K562 (cell line): Measurements from ENCODE around the gene SPATA20. TPM values are rescaled to one million over a fixed set of nuclear protein-coding genes. Genes with fewer than 3 reads are reported as not detected.

Source experiments
- ATAC-seq: fragments of 200-7000 bp; cut with Tn5 transposase; 3 replicates; pipeline ENCODE4 v1.9.1; 2020; ENCODE audit warnings: moderate library complexity
- BruUV-seq: library from RNA; stranded (reverse); fragments of 400-500 nt; replicated peaks from 2 replicates; lab custom pipeline; 2021; lab: Mats Ljungman, UMichigan
- CTCF ChIA-PET: fragments of 300-600 bp; formaldehyde crosslinking; extraction: SDS; loops from one replicate; lab custom pipeline; 2021; ENCODE audit warnings: low intra/inter-chr PET ratio; lab: Yijun Ruan, JAX
- POLR2A ChIA-PET: fragments of 300-600, 350-650 bp; sonication (Branson Sonifier 250); formaldehyde crosslinking; extraction: SDS; loops from one replicate; lab custom pipeline; 2021; ENCODE audit warnings: antibody characterized with exemption, inconsistent platforms; lab: Yijun Ruan, JAX
- DNase-seq, 4 experiments: peaks; one replicate each; pipeline versions ENCODE4 v3.0.0 to v3.0.0-alpha.2; 2011 to 2018; ENCODE audit warnings: low spot score in 3 of 4, mixed read lengths in 3 of 4; ENCODE audit errors: extremely low read depth in 1 of 4
- FAIRE-seq: peaks from 2 replicates; lab custom pipeline; 2011; peaks lifted over from hg19 to GRCh38; lab: Jason Lieb, UNC
- H2AFZ ChIP-seq: 2 replicates; pipeline ENCODE4 v1.6.0; 2011; ENCODE audit warnings: low read depth, low read length, control low read depth, inconsistent platforms
- H3K27ac ChIP-seq: fragments of 200-600 bp; 3 replicates; pipeline ENCODE4 v1.8.0; 2011; ENCODE audit warnings: low read depth, mild to moderate bottlenecking, control low read depth, inconsistent platforms, low read length, moderate library complexity, mixed read lengths; ENCODE audit errors: extremely low read depth
- H3K27me3 ChIP-seq, 2 experiments: fragments of 300-600 bp in 1 of 2; 2 replicates in 1 of 2; 3 replicates in 1 of 2; pipeline versions ENCODE4 v1.6.0 to v1.8.0; 2011; ENCODE audit warnings: inconsistent platforms in 2 of 2, low read length in 2 of 2, mild to moderate bottlenecking in 1 of 2, mixed read lengths in 1 of 2, moderate library complexity in 1 of 2; ENCODE audit not compliant: control insufficient read depth in 2 of 2, insufficient read depth in 2 of 2
- H3K36me3 ChIP-seq: fragments of 300-600 bp; 3 replicates; pipeline ENCODE4 v1.8.0; 2011; ENCODE audit warnings: mild to moderate bottlenecking, low read length, inconsistent platforms; ENCODE audit not compliant: control insufficient read depth, insufficient read depth
- H3K4me1 ChIP-seq, 2 experiments: fragments of 200-600 bp in 1 of 2; replicated peaks in 1 of 2; 2 replicates in 1 of 2; 3 replicates in 1 of 2; pipeline versions ENCODE4 v1.5.1 to v1.8.0; 2011; ENCODE audit warnings: inconsistent platforms in 2 of 2, low read length in 2 of 2, mild to moderate bottlenecking in 1 of 2, mixed read lengths in 1 of 2, moderate library complexity in 1 of 2; ENCODE audit not compliant: control insufficient read depth in 2 of 2, insufficient read depth in 2 of 2
- H3K4me2 ChIP-seq: 2 replicates; pipeline ENCODE4 v1.6.1; 2011; ENCODE audit warnings: low read length, control low read depth, inconsistent platforms, mixed read lengths; ENCODE audit not compliant: insufficient read depth
- H3K4me3 ChIP-seq: fragments of 200-600 bp; sonication (generic), shearing (Covaris generic); 2 replicates; pipeline ENCODE4 v1.5.1; 2016; ENCODE audit warnings: control low read depth, inconsistent platforms
- H3K79me2 ChIP-seq: fragments of 200-600 bp; 3 replicates; pipeline ENCODE4 v1.8.0; 2011; ENCODE audit warnings: low read length, inconsistent platforms; ENCODE audit not compliant: control insufficient read depth, insufficient read depth
- H3K9ac ChIP-seq, 2 experiments: 2 replicates each; pipeline versions ENCODE4 v1.6.0 to v1.6.1; 2011; ENCODE audit warnings: low read depth in 2 of 2, low read length in 2 of 2, control low read depth in 1 of 2, inconsistent platforms in 1 of 2, mild to moderate bottlenecking in 1 of 2, mixed read lengths in 1 of 2; ENCODE audit not compliant: insufficient read depth in 1 of 2
- H3K9me1 ChIP-seq: one replicate; pipeline ENCODE4 v1.6.0; 2011; ENCODE audit warnings: inconsistent platforms, mild to moderate bottlenecking, low read length, moderate library complexity; ENCODE audit not compliant: control insufficient read depth, insufficient read depth
- H3K9me3 ChIP-seq: replicated peaks from 2 replicates; pipeline ENCODE4 v1.5.1; 2011; ENCODE audit warnings: low read depth, low read length, inconsistent platforms; ENCODE audit not compliant: control insufficient read depth, insufficient read depth
- H4K20me1 ChIP-seq: replicated peaks from 2 replicates; pipeline ENCODE4 v1.6.1; 2011; ENCODE audit warnings: low read length, inconsistent platforms, mixed read lengths; ENCODE audit not compliant: control insufficient read depth, insufficient read depth
- CCAR2 ChIP-seq: fragments of 200-400 bp; formaldehyde crosslinking; IDR thresholded peaks from 2 replicates; pipeline ENCODE4 v1.6.1; 2017; ENCODE audit warnings: mild to moderate bottlenecking, low read depth, low read length
- FOXJ2 ChIP-seq: fragments of 200-800 bp; sonication (Bioruptor generic); IDR thresholded peaks from 2 replicates; pipeline ENCODE4 v1.6.1; 2016; ENCODE audit warnings: missing genetic modification characterization, missing compliant biosample characterization
- GATA2 ChIP-seq: sonication (generic); formaldehyde crosslinking; IDR thresholded peaks from 2 replicates; pipeline ENCODE4 v1.4.0; 2020; ENCODE audit warnings: mild to moderate bottlenecking, missing genetic modification reagents
- NR3C1 ChIP-seq: sonication (generic); formaldehyde crosslinking; IDR thresholded peaks from 2 replicates; pipeline ENCODE4 v1.8.1; 2022; ENCODE audit warnings: missing genetic modification reagents
- ZC3H8 ChIP-seq: fragments of 450-650 bp; IDR thresholded peaks from 2 replicates; pipeline ENCODE4 v1.6.1; 2017
- WGBS: fragments of 100-300 bp; shearing (Covaris generic); methylation state at CpG from one replicate; pipeline ENCODE4 v1.1.6; 2016; ENCODE audit warnings: low coverage, mixed read lengths; ENCODE audit not compliant: insufficient coverage; ENCODE audit errors: missing lambda C conversion rate; 5-methylcytosine and 5-hydroxymethylcytosine counted together
- in situ Hi-C: fragments of 300-500 bp; cut with MboI; formaldehyde crosslinking; loops from 4 replicates; pipeline ENCODE4 v1.15.0; 2018; ENCODE audit warnings: inconsistent platforms, mixed read lengths
- intact Hi-C: fragments of 100-400 bp; cut with micrococcal nuclease; formaldehyde crosslinking; loops from 2 replicates; pipeline ENCODE4 v1.14.2; 2022
- polyA plus RNA-seq, 8 experiments: library from polyadenylated mRNA; depleted of rRNA in 4 of 8; stranded (reverse) in 5 of 8; unstranded in 3 of 8; fragments of >200 nt; fragmentation: Nextera tagmentation in 2 of 8; fragmentation: Illumina TruSeq in 1 of 8; extraction: Ambion mirVana in 2 of 8; extraction: Trizol in 1 of 8; gene quantifications; 2 replicates each; pipeline versions ENCODE4 v1.2.1 to v1.2.3, GENCODE V29; 2011 to 2014; ENCODE audit warnings: inconsistent platforms in 1 of 8, missing spikeins in 1 of 8
- total RNA-seq, 7 experiments: library from RNA; depleted of rRNA in 6 of 7; stranded (reverse); fragments of >200 nt in 6 of 7; fragmentation: Illumina TruSeq in 2 of 7; extraction: Trizol in 2 of 7; gene quantifications; 2 replicates each; pipeline versions ENCODE4 v1.2.1 to v1.2.3, GENCODE V29; 2011 to 2021; ENCODE audit warnings: low replicate concordance in 1 of 7
- TF ChIP-seq, protein P1 (sequence below): fragments of 450-650 bp; formaldehyde crosslinking; IDR thresholded peaks from 2 replicates; pipeline ENCODE4 v1.4.0; 2020; ENCODE audit warnings: mild to moderate bottlenecking
- TF ChIP-seq, protein P2 (sequence below): sonication (generic); formaldehyde crosslinking; IDR thresholded peaks from 2 replicates; pipeline ENCODE4 v1.8.1; 2023; ENCODE audit warnings: mild to moderate bottlenecking, missing genetic modification reagents

Gene SPATA20
- total and polyA plus RNA-seq, 9 of the 15 experiments (the other 6 are each of a cell fraction or from before 2014, with no cell fraction given) = 0.08 to 4.0 (median 1.5) TPM

DNA sequence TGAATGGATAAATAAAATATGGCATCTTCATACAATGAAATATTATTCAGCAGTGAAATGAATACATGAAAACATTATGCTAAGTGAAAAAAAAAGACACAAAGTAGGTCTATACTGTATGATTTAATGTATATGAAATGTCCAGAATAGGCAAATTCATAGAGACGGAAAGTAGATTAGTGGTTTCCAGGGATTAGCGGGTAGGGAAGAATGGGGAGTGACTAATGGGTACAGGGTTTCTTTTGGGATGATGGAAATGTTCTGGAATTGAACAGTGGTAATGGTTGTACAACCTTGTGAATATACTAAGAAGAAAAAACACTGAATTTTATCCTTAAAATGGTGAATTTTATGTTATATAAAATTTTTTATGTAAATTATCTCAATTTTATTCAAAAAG lies 47.3 kb upstream of the SPATA20 start:
- intact Hi-C loops = no loop called here
- DNase-seq = no peak
- POLR2A ChIA-PET = no interaction called here
- 0 out of 2 replicates have a peak, but pooled peaks cover 3% of the 10 kb centered on the region for H4K20me1 ChIP-seq
- TF ChIP-seq CCAR2 (no peak), ZC3H8 (no peak), NR3C1 (CRISPR knock-in tag) (no peak), GATA2 (no peak), FOXJ2 (tag) (no peak)
- TF ChIP-seq, protein P1, sequence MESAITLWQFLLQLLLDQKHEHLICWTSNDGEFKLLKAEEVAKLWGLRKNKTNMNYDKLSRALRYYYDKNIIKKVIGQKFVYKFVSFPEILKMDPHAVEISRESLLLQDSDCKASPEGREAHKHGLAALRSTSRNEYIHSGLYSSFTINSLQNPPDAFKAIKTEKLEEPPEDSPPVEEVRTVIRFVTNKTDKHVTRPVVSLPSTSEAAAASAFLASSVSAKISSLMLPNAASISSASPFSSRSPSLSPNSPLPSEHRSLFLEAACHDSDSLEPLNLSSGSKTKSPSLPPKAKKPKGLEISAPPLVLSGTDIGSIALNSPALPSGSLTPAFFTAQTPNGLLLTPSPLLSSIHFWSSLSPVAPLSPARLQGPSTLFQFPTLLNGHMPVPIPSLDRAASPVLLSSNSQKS = no peak
- TF ChIP-seq, protein P2, sequence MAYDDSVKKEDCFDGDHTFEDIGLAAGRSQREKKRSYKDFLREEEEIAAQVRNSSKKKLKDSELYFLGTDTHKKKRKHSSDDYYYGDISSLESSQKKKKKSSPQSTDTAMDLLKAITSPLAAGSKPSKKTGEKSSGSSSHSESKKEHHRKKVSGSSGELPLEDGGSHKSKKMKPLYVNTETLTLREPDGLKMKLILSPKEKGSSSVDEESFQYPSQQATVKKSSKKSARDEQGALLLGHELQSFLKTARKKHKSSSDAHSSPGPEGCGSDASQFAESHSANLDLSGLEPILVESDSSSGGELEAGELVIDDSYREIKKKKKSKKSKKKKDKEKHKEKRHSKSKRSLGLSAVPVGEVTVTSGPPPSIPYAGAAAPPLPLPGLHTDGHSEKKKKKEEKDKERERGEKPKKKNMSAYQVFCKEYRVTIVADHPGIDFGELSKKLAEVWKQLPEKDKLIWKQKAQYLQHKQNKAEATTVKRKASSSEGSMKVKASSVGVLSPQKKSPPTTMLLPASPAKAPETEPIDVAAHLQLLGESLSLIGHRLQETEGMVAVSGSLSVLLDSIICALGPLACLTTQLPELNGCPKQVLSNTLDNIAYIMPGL (CRISPR knock-in tag) = no peak
- H3K9me3 ChIP-seq = no peaks in the 10 kb centered on the region
- BruUV-seq = no TSS peak
- H3K4me2 ChIP-seq = no peak overlapping the region
- H3K79me2 ChIP-seq = no peaks in the 10 kb centered on the region
- no peaks in the 10 kb centered on the region for H3K9me1 ChIP-seq
- no peak for FAIRE-seq
- H3K27me3 ChIP-seq = peaks cover 14 to 24% of the 10 kb centered on the region in 2 experiments; a peak in 4 of 5 replicates
- ATAC-seq = no peak
- no peak overlapping the region for H2AFZ ChIP-seq
- no peak overlapping the region for H3K4me3 ChIP-seq
- no peak overlapping the region for H3K27ac ChIP-seq
- 32% methylated on average over 2 of the region's 2 CpGs for WGBS
- CTCF ChIA-PET = no interaction called here
- H3K9ac ChIP-seq = no peak overlapping the region
- in situ Hi-C loops = no loop called here
- no peaks in the 10 kb centered on the region for H3K36me3 ChIP-seq
- H3K4me1 ChIP-seq = no peaks in the 10 kb centered on the region; a peak in 2 of 5 replicates
